Mesothelial cell of epicardium (in vitro differentiated cells): ENCODE measurements around the gene PRKG1. TPM values are rescaled to one million over a fixed set of nuclear protein-coding genes. Genes with fewer than 3 reads are reported as not detected.

Source experiments
- DNase-seq, 2 experiments: peaks; one replicate each; pipeline ENCODE4 v3.0.0; 2021; ENCODE audit warnings: low spot score in 2 of 2; ENCODE audit not compliant: unreplicated experiment in 2 of 2
- H3K27ac Mint-ChIP-seq: 2 replicates; pipeline ENCODE4 v1.8.0; 2021; ENCODE audit warnings: mixed read lengths
- H3K27me3 Mint-ChIP-seq: 2 replicates; pipeline ENCODE4 v1.8.0; 2021; ENCODE audit warnings: low read depth, mixed read lengths
- H3K36me3 Mint-ChIP-seq: 2 replicates; pipeline ENCODE4 v1.8.0; 2021; ENCODE audit warnings: mixed read lengths
- H3K4me1 Mint-ChIP-seq: 2 replicates; pipeline ENCODE4 v1.8.0; 2021; ENCODE audit warnings: mixed read lengths
- H3K4me3 Mint-ChIP-seq: 2 replicates; pipeline ENCODE4 v1.8.0; 2021; ENCODE audit warnings: mild to moderate bottlenecking, moderate library complexity, mixed read lengths
- H3K9me3 Mint-ChIP-seq: 2 replicates; pipeline ENCODE4 v1.8.0; 2021; ENCODE audit warnings: mixed read lengths
- CTCF ChIP-seq: fragments of 200-600 bp; sonication (generic); IDR thresholded peaks from one replicate; pipeline ENCODE4 v1.5.0; 2021; ENCODE audit warnings: antibody characterized with exemption; ENCODE audit not compliant: unreplicated experiment
- total RNA-seq: library from RNA; stranded (reverse); gene quantifications from 3 replicates; pipeline ENCODE4 v1.2.1, GENCODE V29; 2021

Gene PRKG1
- total RNA-seq, 1 donor from 2014 or later: 37.0 TPM

- peaks cover 21% of the 10 kb centered on the region for H3K4me1 Mint-ChIP-seq
- no peaks in the 10 kb centered on the region for H3K27me3 Mint-ChIP-seq
- peaks cover 9% of the 10 kb centered on the region for H3K9me3 Mint-ChIP-seq
- no peak for TF ChIP-seq CTCF
- H3K36me3 Mint-ChIP-seq: no peaks in the 10 kb centered on the region
- H3K4me3 Mint-ChIP-seq: no peak overlapping the region
- DNase-seq: no peak
- no peak overlapping the region for H3K27ac Mint-ChIP-seq
Measured at GRCh38 chr10:51635436-51635835, 561.1 kb downstream of the PRKG1 start.

GRCh38 chr10:51638211-51638610, 563.9 kb downstream of the PRKG1 start:
- no peak overlapping the region for H3K27ac Mint-ChIP-seq
- DNase-seq: no peak
- no peak overlapping the region for H3K4me3 Mint-ChIP-seq
- H3K4me1 Mint-ChIP-seq: peaks cover 12% of the 10 kb centered on the region
- peaks cover 9% of the 10 kb centered on the region for H3K9me3 Mint-ChIP-seq
- TF ChIP-seq CTCF: no peak
- no peaks in the 10 kb centered on the region for H3K27me3 Mint-ChIP-seq
- no peaks in the 10 kb centered on the region for H3K36me3 Mint-ChIP-seq

- H3K36me3 Mint-ChIP-seq: no peaks in the 10 kb centered on the region
- H3K4me1 Mint-ChIP-seq: peaks cover 12% of the 10 kb centered on the region
- H3K4me3 Mint-ChIP-seq: no peak overlapping the region
- no peaks in the 10 kb centered on the region for H3K27me3 Mint-ChIP-seq
- TF ChIP-seq CTCF: peak; percentile 65
- no peak overlapping the region for H3K27ac Mint-ChIP-seq
- peaks cover 9% of the 10 kb centered on the region for H3K9me3 Mint-ChIP-seq
- DNase-seq: no peak
Measured at GRCh38 chr10:51638737-51639136, 564.5 kb downstream of the PRKG1 start.

GRCh38 chr10:51640120-51640819, 566.0 kb downstream of the PRKG1 start:
- H3K27me3 Mint-ChIP-seq: no peaks in the 10 kb centered on the region
- H3K9me3 Mint-ChIP-seq: no peaks in the 10 kb centered on the region

GRCh38 chr10:51642581-51642980, 568.3 kb downstream of the PRKG1 start:
- Mint-ChIP-seq H3K27ac (no peak overlapping the region), H3K36me3 (no peaks in the 10 kb centered on the region)

More at GRCh38 chr10:51640120-51640819, 566.0 kb downstream of the PRKG1 start:
- DNase-seq: no peak
- Mint-ChIP-seq H3K36me3 (no peaks in the 10 kb centered on the region), H3K4me1 (peaks cover 12% of the 10 kb centered on the region), H3K27ac (no peak overlapping the region), H3K4me3 (no peak overlapping the region)
- no peak for TF ChIP-seq CTCF

More at GRCh38 chr10:51642581-51642980, 568.3 kb downstream of the PRKG1 start:
- no peak for DNase-seq
- Mint-ChIP-seq H3K9me3 (no peaks in the 10 kb centered on the region), H3K4me1 (peaks cover 12% of the 10 kb centered on the region), H3K4me3 (no peak overlapping the region), H3K27me3 (no peaks in the 10 kb centered on the region)
- TF ChIP-seq CTCF: no peak
